Central memory CD4-positive, alpha-beta T cell (primary cell): ENCODE results near the gene RING1.

Experiments
- DNase-seq: peaks from one replicate; pipeline ENCODE4 v3.0.0; 2022

Gene RING1

DNA sequence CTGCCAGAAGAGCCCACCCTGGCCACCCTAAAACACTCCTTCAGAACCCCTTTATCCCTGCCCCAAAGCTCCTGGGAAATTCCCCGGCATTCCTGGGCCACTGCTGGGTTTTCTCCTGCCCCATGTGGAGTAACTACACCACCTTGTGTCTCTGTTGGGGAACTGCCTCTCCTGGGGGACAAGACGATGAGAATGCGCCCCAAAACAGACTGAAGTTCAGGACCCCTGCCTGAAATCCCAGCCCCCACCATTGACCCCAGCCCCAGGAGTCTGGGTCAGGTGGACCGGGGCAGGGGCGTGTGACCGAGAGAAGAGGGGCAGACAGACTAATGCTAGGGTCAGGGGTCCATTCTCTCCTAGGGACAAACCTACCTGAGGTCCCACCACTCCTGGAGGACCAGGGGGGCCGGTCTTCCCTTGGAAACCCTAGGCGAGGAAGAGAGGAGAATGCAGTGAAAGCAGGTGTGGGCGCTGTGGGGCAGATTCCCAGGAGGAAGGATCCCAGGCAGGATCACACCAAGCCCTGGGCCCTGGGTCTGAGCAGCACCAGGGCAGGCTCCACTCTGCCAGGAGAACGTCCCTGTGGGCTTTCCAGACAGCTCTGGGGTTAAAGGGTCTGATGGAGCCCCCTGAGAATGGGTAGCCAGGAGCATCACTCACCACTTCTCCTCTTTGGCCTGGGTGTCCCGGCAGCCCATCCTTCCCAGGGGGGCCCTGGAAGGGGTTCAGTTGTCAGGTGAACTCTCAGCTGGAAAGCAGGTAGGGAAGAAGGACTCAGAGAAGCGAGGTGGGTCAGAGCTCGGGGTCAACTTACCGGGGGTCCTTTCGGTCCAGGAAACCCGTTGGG lies 35.4 kb upstream of the RING1 start:
- DNase-seq, result no peak

DNA sequence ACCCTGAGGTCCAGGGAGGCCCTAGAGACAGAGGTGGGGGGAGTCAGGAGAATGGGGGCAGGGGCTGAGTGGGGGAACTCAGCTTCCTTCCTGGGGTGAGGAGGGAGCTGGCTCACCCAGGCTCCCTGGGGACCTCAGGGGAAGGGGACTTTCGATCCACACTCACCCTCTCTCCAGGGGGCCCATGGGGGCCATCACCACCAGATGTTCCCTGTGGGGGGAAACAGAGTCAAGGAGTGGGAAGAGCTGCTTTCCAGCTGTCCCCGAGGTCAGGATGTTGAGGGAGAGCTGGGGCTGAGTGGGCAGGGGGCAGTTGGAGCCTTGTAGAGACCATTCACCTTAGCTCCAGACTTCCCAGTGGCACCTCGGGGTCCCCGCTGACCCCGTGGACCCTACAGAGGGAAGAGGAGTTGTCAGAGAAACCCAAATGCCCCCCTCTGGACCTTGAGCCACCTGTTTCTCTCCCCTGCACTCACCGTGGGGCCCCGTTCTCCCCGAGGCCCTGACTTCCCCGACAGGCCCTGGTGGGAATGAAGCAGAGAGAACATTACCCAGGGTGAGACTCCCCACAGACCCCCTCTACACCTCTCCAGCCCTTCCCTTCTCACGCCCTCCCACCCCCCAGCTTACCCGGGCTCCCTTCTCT lies 34.6 kb upstream of the RING1 start:
- no peak for DNase-seq

DNA sequence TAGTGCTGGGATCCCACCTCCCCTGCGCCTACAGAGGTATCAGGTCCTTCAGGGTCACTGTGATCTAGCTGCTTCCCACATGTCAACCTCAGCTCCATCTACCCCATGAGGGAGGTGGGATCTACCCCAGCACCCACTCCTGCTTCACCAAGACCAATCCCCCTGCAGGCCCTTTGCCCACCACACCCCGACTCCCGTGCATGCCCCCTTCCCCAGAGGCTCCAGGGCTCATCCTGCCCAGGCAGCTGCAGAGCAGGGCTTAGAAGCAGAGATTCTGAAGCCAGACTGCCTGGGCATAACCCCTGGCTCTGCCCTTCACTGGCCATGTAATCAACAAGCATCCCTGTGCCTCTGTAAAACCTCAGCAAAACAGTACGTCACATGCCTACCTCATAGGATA lies 33.5 kb upstream of the RING1 start:
- DNase-seq, result no peak

DNA sequence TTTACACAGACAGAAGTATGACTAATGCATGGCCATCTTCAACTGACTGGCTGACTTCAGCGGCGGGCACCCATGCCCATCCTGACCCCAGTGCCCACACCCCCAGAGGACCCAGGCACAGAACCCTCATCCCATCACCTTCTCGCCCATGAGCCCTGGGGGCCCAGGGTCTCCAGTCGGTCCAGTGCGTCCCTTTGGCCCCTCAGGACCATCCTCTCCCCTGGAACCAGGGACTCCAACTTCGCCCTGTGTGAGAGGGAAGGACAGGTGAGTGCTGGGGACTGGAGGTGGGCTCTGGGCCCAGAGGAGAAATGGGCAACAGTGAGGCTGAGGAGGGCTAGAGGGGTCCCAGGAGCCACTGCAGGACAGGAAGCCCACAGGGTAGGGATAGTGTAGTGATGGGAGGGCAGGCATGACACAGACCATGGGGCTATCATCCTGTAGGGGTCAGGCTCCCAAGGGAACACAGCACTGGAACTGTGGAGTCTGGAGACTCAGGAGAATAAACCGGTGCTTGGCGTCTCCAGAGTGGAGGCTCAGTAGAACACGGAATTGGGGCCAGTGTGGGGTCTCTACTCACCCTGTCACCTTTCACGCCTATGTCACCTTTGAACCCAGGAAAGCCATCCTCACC lies 32.7 kb upstream of the RING1 start:
- DNase-seq, result no peak

DNA sequence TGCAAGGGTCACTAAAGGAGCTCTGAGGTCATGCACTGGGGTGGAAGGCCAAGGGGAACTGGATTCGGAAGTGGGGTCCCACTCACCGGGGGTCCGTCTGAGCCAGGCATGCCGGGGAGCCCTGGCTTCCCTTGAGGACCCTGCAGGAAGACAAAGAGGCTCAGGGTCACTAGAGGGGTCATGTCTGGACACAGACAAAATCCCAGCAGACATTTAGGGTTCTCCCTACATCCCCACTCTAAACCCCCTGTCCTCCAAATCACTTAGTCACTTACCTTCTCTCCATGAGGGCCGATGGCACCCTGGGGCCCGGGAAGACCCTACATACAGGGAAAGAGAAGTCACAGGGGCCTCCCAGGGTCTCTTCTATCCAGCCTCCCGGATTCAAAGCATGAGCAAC lies 31.4 kb upstream of the RING1 start:
- no peak for DNase-seq

DNA sequence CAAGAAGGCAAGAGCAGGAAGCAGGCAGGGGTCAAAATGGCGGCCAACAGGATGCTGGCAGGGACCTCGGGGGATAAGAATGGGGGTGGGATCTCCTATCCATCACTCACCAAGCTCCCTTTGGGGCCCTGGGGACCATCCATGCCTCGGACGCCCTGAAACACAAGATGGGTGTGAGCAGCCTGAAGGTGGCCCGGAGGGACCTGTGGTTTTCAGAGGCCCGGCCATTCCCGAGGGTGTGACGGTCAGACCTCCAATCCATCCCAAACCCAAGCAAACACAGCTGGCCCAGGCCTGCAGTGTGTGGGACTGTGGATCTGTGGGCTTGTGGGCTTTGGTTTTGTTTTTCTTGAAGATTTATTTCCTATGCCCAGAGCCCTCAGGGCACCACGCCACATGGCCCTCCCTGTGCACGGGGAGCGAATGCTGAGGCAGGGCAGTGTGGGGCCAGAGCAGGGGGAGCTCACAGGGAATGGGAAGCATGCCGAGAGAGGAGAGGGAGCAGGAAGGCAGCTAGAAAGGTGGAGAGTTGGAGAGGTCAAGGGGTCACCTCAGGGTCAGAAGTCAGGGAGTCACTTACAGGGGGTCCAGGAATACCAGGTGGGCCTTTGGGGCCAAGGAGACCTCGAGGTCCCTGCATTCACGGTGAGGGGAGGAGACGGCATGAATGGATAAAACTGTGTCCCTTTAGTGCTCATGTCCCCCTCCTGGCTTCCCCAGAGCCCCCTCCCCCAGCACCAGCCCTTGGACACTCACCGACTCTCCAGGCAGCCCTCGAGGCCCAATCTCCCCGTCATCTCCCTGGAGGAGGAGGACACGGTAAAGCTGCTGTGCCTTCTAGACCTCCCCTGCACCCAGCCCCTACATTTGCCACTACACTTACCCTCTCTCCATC lies 30.5 kb upstream of the RING1 start:
- DNase-seq, result no peak

DNA sequence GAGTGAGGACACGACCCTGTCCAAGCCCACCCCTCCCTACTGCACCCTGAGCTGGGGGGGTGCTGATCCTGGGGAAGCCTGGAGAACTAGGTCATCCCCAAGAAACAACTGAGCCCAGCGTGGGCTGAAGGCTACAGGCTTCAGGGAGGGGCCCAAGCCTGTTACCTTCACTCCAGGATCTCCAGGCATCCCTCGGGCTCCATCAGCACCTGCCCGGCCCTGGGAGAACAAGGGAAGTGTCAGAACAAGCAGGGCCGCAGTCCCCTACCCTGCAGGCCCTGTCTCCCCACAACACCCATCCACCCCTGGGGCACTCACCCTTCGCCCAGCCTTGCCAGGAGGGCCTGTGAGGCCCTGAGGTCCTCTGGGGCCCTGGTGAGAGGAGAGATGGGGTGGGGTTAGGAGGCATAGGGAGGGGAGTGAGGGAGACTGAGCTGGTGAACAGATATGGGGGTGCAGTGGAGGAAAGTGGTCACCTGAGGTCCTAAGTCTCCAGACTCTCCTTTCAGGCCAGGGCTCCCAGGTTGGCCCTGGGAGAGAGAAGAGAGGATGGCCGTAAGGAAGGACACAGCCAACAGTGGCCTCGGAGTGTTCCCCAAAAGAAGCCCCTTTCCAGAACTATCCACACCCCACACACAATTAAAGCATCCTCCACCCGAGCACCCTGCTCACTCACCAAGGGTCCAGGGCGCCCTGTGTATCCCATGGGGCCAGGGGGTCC lies 29.4 kb upstream of the RING1 start:
- no peak for DNase-seq

DNA sequence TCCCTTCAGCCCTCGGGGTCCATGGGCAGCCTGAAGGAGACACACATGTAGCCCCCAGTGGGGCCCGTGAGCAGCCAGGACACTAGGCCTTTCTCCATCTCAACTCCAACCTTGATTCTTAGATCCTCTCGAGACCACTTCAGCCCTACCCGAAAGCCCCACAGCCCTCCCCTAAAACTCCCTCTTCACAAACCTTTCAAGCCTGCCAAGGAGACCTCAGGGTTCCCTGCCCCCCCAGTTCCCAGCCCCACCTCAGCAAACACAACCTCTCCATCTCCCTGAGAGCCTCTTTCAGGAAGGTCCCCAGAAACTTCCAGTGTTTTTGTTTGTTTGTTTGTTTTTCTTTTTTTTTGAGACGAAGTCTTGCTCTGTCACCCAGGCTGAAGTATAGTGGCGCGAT lies 27.2 kb upstream of the RING1 start:
- no peak for DNase-seq

DNA sequence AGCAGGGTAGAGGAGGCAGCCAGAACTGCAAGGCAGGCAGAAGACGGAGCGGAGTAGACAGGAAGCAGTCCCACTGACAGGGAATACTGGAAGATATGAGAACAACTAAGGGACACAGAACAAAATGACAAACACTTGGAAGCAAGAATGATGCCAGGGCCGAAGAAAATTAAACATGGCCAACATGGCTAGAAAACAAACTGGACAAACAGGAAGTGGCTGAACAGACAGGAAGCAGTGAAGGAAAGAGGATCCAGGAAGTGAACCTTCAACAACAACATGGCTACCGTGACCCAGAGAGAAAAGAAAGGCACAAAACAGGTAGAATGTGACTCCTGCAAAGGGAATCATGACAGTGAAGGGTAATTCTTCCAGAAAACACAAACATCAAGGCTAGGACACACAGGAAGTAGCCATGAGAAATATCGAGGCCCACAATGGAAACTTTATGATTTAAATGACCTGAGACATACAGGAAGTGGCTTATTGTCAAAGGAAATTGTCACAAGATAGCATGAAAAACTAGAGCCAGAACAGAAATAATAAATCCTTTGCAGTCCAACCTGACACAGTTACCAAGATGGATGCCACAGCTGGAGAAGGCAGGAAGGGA lies 25.1 kb upstream of the RING1 start:
- peak; percentile 28 for DNase-seq

DNA sequence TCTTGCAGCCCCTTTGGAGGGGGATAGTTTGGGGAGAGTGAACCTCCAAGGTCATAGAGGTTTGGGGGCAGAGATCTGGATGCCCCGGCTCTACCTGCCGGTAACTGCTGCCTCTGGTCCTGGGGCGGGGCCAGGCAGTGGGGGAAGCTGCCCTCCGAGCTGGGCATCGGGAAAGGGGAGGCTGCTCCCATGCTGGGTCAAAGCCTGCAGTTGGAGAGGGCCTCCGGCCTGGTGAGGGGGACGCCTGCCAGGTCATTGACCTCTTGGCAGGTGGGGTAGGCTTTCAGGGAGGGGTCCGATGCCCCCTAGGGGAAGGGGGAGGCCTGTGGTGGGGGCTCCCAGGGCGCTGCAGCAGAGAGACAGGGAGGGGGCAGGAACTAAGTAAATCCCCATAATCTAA lies 23.1 kb upstream of the RING1 start:
- DNase-seq, result no peak

DNA sequence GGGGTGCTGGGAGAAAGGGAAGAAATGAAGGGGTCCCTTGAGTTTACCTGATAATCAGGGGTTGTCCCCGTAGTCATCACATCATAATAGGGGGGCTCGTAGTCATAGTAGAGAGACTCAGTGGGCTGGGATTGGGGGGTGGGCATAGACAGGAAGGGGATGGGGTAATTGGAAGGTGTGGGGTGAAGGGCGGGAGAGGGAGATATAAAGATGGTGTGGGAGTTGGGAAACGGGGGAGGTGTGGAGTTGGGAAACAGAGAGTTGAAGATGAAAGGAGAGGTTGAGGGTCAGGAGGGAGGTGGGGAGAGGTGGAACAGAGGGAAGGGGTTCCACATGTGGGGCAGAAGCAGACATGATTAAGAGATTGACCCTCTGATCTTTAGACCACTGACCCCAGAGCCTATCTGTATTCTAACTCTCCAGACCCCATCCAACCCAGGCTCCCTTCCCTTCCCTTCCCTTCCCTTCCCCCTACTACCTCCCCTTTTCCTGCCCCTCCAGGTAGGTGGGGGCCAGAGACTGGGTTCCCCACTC lies 22.6 kb upstream of the RING1 start:
- no peak for DNase-seq

DNA sequence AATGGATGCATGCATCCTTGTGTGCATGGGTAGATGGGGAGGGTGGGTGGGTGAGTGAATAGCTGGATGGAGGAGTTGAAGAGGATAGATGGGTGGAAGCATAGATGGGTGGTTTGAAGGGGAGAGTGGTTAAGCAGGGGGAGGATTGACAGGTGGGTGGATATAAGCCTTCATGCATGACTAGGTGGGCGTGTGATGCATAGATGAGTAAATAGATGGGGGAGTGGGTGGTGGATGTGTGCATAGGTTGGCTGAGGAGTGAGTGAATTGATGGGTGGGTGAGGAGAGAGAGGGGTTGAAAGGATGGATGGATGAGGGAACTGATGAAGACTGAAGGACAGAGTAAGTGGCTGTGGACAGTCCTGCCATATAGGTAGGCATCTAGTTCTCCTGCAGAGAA lies 20.5 kb upstream of the RING1 start:
- no peak for DNase-seq

DNA sequence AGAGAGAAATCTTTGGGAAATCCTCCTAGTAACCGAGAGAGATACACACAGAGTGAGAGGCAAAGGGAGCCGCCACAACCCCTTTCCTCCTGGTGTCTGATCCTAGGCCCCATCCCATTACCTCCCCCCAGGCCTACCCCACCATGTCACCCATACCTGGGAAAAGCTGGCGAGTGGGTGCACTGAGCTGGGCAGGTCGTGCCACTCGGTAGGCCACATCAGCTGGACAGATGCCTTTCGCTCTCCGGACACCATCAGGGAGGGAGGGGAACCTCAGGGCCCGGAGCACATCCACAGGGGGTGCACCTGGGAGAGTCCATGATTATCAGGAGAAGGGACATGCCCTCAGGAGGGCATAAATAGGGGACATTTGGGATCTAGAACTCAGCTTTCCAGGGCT lies 19.1 kb upstream of the RING1 start:
- no peak for DNase-seq

DNA sequence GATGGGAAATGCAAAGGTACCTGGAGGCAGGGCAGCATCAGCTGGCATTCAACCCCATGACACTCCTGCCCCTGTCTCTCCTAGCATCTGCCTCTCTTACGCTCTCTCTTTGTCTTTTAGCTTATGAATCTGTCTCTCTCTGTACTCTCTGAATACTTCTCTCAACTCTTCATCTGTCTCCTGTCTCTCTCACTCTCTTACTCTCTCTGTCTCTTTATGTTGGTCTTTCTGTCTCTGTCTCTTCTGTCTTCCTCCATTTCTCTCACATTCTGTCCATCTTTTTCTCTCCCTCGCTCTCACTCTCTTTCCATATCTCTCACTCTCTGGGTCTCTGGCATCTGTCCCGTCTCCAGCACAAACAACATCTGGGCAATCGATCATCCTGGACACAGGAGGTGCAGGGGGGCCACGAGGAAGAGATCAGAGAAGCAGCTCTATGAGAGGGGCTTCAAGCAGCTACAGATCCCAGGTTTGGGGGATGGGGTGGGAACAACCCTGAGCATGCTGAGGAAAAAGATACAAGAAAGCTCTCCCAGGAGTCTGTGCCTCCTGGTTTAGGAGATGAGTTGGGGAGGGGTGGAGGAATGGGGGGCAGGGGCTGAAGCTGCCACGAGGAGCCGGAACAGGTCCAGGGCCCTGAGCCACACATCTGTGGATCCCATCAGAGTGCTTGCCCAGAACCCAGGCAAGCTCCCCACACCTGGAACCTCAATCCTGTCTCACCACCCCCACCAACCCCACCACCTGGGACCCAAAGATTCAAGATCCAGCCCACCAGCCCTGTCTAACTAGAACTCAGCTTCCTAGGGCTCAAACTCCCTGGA lies 18.5 kb upstream of the RING1 start:
- no peak for DNase-seq

DNA sequence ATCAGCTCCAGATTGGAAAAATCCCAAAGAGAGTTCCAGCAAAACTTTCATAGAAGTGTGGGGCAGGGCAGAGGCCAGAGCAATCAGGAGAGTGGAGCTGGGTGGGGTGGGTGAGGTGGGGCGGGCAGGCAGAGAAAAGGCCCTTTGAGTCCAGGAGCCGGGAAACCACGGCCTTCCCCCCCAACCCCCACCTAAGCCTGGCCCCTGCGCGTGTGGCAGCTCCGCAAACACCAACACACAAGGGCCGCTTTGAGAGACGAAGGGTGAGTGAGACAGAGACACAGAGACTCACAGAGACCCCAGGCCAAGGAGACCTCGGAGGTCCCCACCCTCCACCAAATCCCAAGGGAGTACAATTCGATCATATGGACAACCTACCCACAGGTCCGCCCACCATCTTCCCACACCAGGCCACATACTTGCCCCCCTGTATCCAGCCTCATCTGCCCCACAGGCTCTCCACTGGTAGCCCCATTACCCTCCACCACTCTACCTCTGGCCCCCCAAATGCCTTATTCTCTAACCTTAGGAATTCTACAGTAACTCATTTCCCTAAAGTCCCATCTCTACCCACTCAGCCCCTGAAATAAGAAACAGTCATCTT lies 17.7 kb upstream of the RING1 start:
- DNase-seq, result no peak

DNA sequence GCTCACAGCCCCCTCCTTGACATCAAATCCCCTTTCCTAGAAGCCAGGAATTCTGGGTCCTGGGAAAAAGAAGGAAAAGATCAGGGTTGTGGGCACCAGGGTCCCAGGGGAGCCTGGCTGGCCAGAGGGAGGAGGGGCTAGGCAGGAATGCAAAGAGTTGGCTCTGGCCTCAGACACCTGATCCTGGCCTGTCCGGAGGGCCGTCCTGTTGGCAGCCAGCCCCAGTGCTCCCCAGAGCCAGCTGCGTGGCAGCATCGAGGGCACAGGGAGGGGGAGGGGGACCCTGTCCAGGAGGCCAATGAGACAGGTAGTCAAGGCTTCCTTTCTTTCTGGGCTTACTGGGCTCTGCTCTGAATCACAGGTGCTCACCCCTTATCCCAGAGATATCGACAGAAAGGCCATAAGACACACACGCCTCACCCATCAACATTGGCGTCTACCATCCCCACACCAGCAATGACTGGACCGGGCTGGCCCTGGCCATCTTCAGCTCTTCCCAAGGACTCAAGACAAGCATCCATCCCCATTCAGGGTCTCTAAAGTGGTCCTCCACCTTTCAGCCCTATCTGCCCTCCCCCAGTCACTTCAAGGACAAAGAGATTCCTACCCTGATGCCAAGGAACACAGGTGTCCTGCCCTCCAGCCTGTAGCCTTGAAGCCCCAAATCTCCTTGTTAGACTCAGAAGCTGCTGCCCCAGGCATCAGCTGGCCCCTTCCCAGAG lies 16.8 kb upstream of the RING1 start:
- no peak for DNase-seq

DNA sequence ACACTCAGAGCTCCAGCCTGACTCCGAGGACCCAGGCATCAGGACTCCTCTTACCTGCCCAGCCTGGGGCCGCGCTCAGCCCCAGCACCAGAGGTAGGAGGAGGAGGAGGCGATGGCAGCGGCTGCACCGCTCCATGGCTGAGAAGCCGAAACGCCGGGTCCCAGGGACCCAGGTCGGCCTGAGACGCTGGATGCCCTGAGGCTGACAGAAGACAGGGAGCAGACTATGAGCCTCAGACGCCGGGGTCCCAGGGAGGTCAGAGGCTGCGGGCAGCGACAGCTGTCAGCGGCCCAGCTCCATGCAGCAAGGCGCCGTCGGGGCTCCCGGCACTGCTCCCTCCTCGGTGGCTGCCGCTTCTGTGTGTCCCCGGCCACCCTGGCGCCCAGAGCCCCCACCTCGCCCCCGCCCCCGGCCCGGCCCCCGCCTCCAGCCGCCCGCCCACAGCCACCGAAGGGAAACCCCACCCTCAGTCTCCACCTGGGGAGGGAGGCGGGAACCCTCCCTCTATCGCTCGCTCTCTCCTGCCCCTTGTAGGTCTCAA lies 16.1 kb upstream of the RING1 start, which contains the start of gene COL11A2:
Gene COL11A2, minus strand, starts transcription at position 363 of the 542 bp plus-strand sequence. Its CDS starts 227 bp downstream, at position 136.
- DNase-seq, result no peak

DNA sequence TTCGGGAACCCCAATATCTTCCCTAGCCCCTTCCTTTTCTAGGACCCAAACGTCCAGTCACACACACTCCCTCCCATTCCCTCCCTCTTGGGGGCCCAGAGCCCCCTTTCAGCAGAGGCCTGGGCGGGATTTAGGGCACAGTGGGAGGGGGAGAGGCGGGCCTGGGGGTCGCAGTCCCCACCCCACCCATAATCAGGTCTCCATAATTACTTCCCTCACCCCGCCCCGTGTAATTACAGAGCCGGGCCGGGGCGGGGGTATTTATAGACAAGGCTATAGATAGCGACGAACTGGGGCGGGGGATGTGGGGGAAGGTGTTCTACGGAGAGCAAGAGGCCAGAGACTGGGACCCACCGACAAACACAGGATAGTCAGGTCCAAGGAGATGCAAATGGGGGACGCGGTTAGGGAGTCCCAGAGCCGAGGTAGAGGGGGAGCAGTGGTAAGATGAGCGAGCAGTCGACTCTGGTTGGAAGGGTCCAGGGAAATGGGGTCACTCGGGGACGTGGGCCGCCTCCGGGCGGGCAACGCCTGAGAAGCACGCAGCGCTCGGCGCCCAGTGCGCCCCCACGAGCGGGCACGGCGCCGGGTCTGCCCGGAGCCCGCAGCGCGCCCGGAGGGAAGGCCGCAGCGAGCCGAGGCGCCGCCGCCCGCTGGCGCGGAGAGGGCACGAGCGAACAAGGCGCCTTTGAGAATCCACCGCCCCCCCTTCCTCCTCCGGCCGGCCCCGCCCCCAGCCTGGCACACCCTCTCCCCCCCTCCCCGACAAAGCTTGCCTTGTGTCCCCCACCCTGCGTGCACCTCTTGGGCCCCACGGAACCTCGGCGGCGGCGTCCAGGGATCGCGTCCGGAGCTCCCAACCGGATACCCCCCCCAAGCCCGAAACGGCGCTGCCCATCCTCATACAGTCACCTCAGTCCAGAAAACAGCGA lies 15.4 kb upstream of the RING1 start:
- DNase-seq, result no peak
